ENCODE results near the gene SLC35F4. TPM values are rescaled to one million over a fixed set of nuclear protein-coding genes. Genes with fewer than 3 reads are reported as not detected.

The SLC35F4 gene
- total RNA-seq, 4 donors from 2014 or later: 1.5 to 4.0 (median 1.6) TPM

DNA sequence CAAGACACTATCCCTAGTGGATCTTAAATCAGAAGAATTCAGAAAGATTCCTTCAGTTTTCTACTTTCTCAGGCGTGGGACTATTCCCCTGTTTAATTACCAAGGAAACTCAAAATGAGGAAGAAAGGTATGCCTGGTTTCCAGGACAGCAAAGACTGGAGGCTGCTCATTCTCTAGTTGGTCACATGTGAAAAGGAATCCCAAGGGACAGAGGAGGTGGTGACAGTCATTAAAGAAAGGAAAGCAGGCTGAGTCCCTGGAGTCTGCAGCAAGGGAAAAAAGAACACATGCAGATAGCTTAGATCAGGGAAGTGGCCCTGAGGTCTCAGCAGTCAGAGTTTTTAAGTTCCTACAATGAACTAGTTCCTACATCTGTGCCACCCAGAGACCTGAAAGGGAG, 206.8 kb downstream of the SLC35F4 start:
- no peaks in the 10 kb centered on the region for H3K4me1 ChIP-seq
- no peak overlapping the region for H3K27ac ChIP-seq
- no peak for DNase-seq
- no peaks in the 10 kb centered on the region for H3K9me3 ChIP-seq
- no peak overlapping the region for H3K4me3 ChIP-seq (replicated peaks in 1 of 3)
- TF ChIP-seq, protein P1, sequence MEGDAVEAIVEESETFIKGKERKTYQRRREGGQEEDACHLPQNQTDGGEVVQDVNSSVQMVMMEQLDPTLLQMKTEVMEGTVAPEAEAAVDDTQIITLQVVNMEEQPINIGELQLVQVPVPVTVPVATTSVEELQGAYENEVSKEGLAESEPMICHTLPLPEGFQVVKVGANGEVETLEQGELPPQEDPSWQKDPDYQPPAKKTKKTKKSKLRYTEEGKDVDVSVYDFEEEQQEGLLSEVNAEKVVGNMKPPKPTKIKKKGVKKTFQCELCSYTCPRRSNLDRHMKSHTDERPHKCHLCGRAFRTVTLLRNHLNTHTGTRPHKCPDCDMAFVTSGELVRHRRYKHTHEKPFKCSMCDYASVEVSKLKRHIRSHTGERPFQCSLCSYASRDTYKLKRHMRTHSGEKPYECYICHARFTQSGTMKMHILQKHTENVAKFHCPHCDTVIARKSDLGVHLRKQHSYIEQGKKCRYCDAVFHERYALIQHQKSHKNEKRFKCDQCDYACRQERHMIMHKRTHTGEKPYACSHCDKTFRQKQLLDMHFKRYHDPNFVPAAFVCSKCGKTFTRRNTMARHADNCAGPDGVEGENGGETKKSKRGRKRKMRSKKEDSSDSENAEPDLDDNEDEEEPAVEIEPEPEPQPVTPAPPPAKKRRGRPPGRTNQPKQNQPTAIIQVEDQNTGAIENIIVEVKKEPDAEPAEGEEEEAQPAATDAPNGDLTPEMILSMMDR (IDR thresholded peaks at IDR 0.05): no peak
- no peak for TF ChIP-seq POLR2A (IDR thresholded peaks at IDR 0.05)
- intact Hi-C loops (cut with DNase I): no loop called here
- H3K27me3 ChIP-seq: no peaks in the 10 kb centered on the region
- WGBS, 2 donors: 67 to 73% methylated on average over 1 of the region's 1 CpG
- H3K36me3 ChIP-seq: no peaks in the 10 kb centered on the region

GRCh38 chr14:57657487-57657886, 208.4 kb downstream of the SLC35F4 start:
- no peak overlapping the region for H3K4me3 ChIP-seq (replicated peaks in 1 of 3)
- intact Hi-C loops (cut with DNase I): no loop called here
- WGBS, 2 donors: 74 to 81% methylated on average over 5 of the region's 5 CpGs
- no peaks in the 10 kb centered on the region for H3K4me1 ChIP-seq
- DNase-seq: no peak
- H3K36me3 ChIP-seq: no peaks in the 10 kb centered on the region
- H3K9me3 ChIP-seq: no peaks in the 10 kb centered on the region
- TF ChIP-seq, protein P1 (IDR thresholded peaks at IDR 0.05): no peak
- TF ChIP-seq POLR2A (IDR thresholded peaks at IDR 0.05): no peak
- no peaks in the 10 kb centered on the region for H3K27me3 ChIP-seq
- H3K27ac ChIP-seq: no peak overlapping the region

DNA sequence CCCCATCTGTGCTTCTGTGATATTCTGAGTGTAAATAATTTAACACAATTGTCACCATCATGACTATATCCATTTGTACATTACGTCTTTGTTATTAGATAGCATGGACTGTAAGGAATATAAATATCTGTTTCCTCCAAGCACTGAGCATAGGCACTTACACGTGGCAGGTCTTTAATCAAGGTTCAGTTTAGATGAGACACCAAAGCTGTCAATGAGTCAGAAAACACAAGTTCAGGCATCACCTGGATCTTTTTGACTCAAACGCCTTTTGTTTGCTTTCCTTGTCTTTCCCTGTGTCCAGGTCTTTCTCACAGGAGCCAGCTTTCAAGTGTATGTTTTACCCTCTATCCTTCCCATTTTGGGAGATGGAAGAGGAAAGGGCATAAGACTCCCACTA, 209.0 kb downstream of the SLC35F4 start:
- 76 to 79% methylated on average over 3 of the region's 3 CpGs for WGBS, 2 donors

DNA sequence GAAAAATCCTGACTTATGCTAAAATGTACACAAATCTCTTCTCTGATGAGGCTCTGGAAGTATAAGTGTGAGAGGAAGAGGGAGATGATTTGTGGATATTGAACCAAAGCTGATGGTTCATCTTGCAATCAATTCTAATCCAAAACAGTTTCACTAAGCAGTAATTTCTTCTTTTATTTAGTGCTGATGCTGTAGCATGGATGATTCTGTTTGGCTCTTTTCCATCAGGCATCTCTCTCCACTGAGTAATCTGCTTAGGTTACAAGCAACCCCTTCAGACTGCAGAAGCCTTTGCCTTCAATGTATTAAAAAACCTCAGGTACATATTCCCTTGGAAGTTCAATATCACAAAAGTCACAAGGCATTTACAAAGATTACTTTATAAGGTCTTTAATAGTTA, 213.1 kb downstream of the SLC35F4 start:
- H3K27ac ChIP-seq: no peak overlapping the region
- intact Hi-C loops (cut with DNase I): no loop called here
- H3K36me3 ChIP-seq: no peaks in the 10 kb centered on the region
- TF ChIP-seq POLR2A (IDR thresholded peaks at IDR 0.05): no peak
- TF ChIP-seq, protein P1 (IDR thresholded peaks at IDR 0.05): no peak
- H3K4me3 ChIP-seq (replicated peaks in 1 of 3): no peak overlapping the region
- no peaks in the 10 kb centered on the region for H3K9me3 ChIP-seq
- H3K27me3 ChIP-seq: no peaks in the 10 kb centered on the region
- no peaks in the 10 kb centered on the region for H3K4me1 ChIP-seq
- DNase-seq: no peak

More for the DNA sequence above, 209.0 kb downstream of the SLC35F4 start:
- Histone ChIP-seq H3K4me1 (no peaks in the 10 kb centered on the region), H3K4me3 (replicated peaks in 1 of 3) (no peak overlapping the region), H3K27me3 (no peaks in the 10 kb centered on the region), H3K36me3 (no peaks in the 10 kb centered on the region), H3K9me3 (no peaks in the 10 kb centered on the region), H3K27ac (no peak overlapping the region)
- intact Hi-C loops (cut with DNase I): no loop called here
- TF ChIP-seq, protein P1 (IDR thresholded peaks at IDR 0.05): no peak
- no peak for TF ChIP-seq POLR2A (IDR thresholded peaks at IDR 0.05)
- no peak for DNase-seq

DNA sequence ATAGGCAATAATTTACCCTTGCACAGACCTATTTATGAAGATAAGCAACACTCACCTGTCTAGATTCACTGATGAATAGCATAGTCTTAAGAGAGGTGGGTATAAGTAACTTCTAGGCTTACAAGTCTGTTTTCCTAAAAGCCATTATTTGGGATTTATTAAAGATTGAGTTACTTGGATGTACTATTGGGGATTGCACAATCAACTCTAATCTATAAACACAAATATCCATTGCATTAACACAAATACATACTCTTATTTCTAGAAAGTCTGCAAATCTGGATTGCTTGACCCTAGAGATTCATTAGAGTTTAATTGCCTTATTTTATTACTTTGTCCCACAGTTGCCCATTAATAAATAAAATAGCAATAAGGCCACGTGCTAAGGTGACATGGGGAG, 224.1 kb downstream of the SLC35F4 start:
- Histone ChIP-seq H3K9me3 (no peaks in the 10 kb centered on the region), H3K27ac (no peak overlapping the region), H3K4me3 (replicated peaks in 1 of 3) (no peak overlapping the region), H3K36me3 (no peaks in the 10 kb centered on the region), H3K27me3 (no peaks in the 10 kb centered on the region), H3K4me1 (peaks cover 0 to 3% of the 10 kb centered on the region in 2 donors)
- TF ChIP-seq POLR2A (IDR thresholded peaks at IDR 0.05): no peak
- TF ChIP-seq, protein P1 (IDR thresholded peaks at IDR 0.05): no peak
- WGBS, 2 donors: 64 to 74% methylated on average over 1 of the region's 1 CpG
- DNase-seq: no peak
- intact Hi-C loops (cut with DNase I): no loop called here

All from thyroid gland (tissue), 4 donors.